ENCODE data around the gene LRP8.

LRP8 gene

DNA sequence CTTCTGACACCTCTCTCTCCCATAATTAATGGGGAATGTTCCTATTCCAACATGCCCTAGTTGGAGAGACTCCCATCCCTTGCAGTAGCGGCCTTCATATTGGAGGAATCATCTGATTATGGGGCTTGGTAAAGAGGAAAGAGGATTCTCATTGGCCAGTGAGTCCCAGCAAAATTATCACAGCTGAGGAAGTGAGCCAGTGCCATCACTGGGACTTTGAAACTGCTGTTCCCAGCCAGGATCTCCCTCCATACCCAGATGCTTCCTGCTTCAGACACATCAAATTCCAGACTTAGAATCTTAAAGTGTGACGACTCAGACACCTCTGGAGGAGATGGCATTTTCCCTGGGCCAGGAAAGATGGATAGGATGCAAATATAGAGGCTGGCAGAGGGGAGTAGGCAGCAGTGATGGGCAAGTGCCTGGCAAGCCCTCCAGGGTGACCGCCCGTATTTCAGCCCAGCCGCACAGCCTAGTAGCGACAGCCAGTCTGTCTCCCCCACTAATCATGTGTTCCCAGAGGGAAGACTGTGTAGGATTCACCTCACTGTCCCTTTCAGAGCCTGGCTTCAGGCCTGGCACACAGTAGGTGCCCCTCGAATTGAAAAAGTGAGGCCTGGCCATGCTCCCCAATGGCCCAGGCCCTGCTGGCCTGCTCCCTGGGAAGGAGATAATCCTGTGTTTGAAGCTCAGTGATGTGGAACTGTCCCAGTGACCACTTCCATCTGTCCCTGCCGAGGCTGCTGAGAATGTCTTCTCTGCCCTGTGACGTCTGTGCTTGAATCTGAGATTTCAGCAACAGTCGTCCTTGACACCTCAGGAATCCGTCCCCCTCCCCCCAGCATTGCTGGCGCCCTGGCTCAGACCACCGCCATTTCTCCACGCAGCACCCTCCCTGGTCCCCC lies 48.3 kb downstream of the LRP8 start:
- DNase-seq, result no peak

DNA sequence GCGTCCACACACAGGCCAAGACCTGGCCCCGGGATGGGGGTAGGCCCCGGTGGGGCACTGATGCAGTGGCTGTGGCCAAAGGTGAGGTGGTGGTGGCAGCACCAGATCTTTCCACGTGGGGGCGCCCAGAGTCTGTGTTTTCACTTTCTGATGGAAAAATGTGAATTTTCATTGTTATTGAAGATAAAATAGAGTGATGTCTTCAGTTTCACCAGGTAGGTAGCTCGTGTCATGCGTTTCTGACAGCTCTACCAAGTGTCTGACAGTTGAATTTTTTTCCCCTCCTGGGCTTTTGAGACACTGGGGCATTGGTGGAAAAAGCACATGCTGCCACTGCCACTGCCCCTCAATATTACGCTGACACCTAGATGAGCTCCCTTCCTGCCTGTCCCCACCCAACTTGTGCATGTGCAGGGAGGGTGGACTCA lies 49.6 kb downstream of the LRP8 start:
- no peak for DNase-seq

DNA sequence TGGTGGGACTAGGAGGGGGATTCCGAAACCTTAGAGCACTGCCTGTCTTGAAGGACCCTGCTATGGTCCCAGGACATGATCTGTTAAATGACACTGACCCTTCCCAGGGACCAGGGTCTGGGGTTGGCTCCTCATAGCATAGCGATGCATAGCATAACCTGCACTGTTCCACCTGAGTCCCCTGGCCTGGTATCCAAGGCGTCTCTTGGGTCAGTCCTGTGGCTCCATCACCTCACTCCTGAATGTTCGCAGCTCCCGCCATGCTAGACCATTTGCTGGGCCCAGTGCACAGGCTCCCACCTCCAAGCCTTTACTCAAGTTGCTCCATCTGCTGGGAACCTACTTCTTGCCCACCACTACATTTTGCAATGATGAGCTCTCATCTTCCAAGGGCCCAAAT lies 50.5 kb downstream of the LRP8 start:
- no peak for DNase-seq

DNA sequence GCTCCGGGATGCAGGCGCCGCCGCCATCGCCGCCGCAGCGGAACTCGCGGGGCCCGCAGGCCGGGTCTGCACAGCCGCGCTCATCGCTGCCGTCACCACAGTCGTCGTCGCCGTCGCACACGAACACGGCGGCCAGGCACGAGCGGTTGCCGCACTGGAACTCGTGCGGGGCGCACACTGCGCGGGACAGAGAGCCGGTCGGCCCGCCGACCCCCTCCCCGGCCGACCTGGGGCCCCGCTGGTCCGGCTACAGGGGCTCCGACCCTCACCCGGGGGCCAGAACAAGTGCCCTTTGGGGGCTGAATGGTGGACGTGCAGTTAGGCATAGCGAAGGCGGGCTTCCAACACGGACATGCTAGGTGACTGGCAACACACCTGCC lies 51.0 kb downstream of the LRP8 start:
- no peak for DNase-seq

DNA sequence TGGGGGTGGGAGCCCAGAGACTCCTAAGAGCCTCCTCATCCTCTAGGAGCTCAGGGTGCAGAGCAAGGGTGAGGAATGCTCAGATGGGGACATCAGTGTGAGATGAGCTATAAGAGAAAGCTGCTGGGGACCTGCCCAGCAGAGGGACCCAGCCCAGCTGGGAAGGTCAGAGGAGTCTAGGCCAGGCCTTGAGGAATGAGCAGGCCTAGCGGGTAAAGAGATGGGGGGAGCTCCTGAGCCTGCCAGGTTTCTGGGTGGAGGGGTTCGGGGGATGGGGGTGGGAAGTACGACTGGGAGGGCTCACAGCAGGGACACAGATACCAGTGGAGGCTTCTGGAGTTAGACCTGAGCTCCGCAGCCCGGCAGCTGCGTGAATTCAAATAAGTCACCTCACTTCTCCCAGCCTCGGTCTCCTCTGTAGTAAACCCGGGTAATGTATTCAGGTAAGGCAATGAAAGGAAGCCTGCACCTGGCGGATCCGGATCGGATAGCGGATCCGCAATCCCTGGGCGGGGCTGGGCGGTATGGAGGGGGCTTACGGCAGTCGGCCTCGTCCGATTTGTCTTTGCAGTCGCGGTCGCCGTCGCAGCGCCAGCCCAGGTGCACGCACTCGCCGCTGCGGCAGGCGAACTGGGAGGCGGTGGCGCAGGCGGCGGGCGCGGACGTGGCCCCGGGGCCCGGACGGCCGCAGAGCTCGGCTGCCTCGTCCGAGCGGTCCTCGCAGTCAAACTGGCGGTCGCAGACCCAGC lies 51.5 kb downstream of the LRP8 start:
- DNase-seq, result no peak

DNA sequence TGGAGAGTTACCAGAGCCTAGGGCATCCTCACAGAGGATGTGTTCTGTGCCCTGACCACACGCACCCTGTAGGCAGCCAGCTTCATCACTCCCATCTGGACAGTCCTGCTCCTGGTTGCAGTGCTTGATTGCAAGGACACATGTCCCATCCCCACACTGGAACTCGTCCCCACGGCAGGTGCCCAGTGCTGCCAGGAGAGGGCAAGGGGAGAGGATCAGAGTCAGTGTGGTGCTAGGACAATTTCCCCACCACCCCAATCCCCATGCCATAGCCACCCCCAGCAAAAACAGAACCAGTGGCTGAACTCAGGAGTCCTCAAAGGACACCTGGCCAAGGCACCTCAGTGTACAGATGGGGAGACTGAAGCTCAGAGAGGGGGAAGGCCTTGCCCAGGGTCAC lies 52.3 kb downstream of the LRP8 start:
- DNase-seq, result no peak

DNA sequence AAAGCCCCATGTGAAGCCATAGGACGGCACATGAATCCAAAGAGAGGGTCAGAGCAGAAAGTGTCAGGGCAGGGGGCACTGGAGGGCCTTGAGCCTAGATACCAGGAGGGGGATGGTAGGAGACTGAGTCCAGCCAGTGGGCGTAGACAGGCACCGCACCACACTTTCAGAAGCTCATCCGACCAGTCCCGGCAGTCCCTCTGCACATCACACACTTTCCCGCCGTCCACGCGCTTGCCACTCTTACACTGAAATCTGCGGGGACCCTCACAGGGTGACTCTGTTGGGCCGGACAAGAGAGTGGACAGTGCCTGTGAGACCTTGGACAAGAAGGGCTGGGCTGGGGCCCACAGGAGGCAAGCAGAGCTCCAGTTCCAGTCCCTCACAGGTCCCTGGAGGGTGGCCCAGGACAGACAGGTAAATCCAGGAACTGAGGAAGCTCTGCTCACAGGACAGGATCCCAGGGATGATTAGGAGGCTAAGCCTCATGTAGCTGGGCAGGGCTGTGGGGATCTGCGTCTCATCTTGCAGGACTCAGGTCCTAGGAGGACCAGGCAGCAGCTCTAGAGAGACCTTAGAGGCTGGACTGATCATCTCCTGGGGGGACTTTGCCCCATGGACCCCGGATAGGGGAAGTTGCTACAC lies 53.2 kb downstream of the LRP8 start:
- no peak for DNase-seq

DNA sequence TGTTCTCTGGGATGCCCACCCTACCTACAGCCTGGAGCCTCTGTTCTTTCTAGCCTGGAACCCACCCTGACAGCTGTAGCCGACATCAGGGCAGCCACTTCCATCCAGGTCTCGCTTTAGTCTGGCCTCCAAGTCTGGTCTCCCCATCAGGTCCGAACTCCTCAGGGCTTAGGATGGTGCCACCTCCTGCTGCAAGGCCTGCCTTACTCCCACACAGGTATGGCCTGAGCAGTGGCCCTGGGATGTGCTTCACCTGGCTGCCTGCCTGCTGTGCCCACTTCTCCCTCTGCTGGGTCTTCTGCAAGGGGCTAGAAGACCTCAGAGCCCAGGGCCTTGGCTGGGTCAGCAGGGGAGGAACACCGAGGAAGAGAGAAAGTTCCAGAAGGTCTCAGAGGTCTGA lies 53.8 kb downstream of the LRP8 start:
- no peak for DNase-seq

DNA sequence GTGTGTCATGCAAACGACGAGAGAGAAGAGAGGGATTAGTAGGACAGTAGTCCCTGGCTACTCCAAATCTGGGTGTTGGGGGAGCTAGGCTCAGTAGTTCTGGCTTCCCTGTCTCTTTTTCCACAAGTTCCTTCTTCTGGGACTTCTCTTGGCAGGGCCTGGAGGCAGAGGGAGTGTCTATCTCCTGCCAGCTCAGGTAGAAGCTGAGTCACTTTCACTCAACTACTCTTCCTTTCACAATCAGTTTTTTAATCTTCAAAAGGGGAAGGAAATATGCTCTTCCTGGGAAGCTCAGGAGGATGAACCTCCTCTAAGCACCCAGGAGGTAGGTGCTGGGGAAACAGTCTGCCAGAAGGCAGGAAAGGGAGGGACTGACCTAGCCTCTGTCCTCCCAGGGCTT lies 54.3 kb downstream of the LRP8 start:
- DNase-seq, result no peak

DNA sequence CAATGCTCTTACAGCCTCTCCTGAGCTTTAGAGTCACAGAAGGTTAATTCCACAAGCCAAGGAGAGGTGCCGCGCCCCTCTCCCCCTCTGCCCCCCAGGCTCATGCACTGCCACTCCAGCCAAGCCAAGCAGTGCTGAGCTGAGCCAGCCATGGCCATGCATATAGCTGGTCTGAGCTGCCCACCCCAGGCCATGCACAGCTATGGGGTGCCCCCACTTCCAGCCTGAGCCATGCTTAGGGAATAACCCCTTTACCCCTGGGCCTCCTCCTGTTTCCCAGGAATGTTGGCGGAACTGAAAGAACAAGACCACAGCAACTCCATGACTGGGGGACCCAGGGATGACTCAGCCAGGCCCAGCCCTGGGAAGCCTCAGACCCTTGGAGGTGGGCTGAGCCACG lies 55.5 kb downstream of the LRP8 start:
- no peak for DNase-seq

DNA sequence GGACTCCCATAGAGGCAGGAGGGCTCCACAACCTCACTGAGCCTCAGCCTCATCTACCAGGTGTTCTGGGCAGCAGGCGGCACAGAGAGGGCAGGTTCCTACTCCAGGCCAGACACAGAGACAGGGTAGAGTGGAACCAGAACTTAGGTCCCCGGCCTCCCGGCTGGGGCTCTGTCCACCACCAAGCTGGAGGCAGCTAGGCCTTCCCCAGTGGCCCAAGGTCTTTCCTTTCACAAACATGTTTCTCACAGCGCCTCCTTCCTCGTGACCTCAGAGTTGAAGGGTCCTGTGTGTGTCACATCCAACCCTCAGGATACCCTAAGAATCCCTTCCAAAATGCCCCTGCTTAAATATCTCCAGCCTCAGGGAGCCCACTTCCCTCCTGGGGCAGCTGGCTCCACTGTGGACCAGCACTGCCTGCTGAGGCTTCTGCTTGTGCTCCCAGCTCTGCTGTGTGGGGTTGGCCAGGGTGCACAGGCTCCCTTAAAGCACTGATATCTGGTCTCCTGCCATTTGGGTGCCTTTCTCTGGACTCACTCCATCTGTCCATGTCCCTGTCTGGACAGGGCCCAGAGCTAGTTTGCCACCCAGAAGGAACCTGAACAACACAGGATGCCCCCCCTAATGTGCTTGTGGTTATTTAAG lies 56.3 kb downstream of the LRP8 start:
- DNase-seq, result no peak

DNA sequence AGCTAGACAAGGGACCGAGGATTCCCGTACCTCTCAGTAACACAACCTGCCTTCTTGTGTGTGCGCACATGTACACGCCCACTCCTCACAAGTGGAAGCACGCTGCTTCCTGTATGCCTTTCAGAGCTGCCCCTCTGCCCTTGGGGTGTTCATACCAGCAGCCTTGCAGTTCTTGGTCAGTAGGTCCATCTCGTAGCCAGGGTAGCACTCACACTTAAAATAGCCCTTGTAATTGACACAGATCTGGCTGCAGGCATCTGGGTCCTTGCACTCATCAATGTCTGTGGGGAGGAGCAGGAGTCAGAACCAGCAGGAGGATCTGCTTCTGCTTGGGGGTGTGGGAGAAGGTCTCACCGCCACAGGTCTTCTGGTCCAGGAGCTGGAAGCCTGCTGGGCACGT lies 57.0 kb downstream of the LRP8 start:
- DNase-seq, result no peak

DNA sequence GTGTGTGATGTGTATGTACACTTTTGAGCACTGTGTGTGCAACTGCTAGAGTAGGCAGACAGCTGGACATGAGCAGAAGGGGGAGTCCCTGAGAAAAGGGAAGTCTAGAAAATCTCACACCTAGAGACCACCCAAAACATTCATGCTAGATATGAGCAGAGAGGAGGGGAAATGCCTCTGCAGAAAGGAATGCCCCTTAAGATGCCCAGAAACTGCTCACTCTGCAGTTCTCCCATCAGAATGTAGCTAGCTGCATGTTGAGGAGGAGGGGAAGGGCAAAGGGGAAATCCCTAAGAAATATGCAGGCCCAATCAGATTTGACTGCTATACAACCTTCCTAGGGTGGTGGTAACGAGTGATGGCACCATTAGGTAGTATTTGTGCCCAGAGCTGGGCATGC lies 57.8 kb downstream of the LRP8 start:
- no peak for DNase-seq

DNA sequence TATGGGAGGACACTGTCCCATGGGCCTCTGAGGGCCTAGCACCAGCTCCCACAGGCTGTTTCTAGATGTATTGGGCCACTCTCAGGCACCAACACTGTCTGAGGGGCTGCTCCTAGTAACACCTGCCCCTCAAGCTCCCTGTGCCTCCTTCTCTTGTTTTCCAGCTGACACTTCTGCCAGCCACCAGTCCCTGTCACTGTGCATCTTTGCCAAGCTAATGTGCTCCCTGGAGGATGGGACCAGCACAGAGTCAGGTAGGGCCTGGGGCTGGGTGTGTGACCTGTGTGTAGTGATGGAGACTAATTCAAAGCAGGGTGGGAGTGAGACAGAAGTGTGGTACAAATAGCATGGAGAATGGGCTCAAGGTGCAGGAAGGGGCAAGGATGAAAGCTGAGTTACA lies 60.1 kb downstream of the LRP8 start:
- no peak for DNase-seq

DNA sequence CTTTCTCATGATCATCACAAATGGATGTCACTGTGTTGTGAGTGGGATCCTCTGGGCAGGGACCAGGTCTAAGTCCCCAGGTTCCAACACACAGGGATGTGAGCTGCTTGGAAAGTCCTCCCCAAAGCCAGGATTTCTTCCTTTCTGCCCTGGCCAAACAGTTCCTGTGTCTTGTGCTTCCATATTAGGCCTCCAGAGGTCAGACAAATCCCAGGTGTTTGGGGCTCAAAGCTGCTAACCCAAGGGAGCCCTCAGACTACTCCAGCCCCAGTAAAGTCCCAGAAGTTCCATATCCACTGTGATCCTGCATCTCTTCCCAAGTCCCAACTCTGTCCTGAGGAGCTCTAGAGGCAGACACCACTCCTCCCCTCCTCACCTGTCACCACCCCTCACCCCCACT lies 61.8 kb downstream of the LRP8 start:
- no peak for DNase-seq

DNA sequence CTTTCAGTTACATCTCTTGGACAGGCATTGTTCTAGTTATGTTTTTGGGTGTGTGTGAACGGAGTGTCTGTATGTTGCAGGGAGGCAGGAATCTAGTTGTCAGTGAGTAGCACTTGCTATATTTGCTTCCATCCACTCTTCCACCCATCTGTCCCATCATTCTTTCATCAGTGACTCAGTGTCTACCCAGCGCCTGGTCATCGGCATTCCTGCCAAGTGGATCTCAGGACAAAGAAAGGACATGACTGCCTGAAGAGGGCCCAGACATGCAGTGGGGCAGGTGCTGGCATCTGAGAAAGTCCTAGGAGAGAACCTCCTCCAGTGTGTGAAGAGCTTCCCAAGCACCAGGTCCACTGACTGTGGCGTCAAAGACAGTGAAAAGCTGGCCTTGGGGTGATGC lies 62.3 kb downstream of the LRP8 start:
- DNase-seq, result no peak

DNA sequence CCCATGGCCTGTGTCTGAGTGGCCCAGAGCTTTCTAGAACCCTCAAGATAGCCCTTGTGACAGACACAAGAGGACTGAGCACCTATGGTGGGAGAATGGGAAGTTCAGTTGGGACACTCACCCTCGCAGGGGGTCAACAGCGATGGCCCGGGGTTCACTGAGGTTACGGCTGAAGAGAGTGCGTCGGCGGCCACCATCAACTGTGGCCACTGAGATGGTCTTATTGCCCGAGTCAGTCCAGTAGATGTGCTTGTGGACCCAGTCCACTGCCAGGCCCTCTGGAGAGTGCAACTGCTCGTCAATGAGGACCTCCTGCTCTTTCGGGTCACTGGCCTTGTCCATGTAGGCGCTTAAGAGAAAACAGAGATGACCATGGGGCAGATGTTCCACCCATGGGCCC lies 63.8 kb downstream of the LRP8 start:
- DNase-seq, result no peak

DNA sequence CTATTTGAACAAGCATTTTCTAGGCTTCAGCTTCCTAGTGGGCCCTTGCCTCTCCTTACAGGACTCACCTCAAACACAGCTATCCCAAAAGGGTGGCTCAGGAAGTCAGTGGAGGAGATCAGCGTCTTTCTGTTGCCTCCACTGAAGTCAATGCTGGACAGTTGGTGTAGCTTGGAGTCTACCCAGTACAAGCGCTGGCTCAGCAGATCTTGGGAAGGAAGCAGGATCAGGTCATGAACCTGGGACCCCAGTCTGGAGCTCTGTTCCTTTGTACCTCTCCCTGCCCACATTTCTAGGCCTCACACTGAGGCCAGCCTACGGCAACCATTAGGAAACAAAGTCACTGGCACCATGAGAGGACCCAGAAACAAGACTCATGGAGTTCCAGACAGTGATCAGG lies 65.9 kb downstream of the LRP8 start:
- DNase-seq, result no peak

DNA sequence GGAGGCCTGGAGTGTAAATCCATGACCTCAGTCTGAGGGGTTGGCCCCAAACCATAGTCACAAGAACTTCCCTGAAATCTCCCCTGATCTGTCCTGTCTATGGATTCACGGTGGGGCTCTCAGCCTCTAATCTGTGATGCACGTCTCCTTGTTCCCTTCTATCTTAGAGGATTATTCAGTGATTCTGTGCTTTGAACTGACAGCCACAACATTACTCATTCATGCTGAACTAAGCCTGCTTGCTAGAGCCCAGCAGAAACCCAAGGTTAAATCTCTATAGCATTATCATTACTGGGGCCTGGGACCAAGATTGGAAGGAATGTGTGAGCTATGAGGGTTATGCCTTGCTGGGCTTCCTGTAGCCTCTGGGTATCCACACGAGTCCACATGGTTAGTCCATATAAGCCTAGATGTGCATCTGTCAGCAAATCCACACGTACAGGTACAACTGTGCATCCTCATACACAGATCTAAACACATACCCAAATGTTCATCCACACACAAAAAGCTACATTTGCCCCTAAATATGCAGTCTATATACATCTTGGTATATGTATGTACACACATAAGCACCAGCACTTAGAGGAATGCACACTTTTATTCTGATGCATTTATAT lies 67.1 kb downstream of the LRP8 start:
- DNase-seq, result no peak

DNA sequence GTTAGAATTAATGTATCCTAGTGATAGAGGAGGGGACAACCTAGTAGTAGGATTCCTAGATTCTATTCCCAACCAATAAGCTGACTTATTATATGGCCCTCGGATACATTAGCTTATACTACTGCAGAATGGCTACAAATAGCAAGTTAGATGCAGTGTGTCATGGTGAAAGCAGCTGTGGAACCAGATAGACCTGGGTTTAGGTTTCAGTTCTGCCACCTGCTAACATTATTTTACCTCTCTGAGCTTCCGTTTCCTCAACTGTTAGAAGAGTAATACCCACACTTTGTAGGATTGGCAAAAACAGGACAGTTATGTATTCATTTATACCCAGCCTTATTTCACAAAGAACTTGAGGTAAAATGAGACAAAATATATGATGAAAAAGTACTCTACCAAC lies 67.9 kb downstream of the LRP8 start:
- no peak for DNase-seq

DNA sequence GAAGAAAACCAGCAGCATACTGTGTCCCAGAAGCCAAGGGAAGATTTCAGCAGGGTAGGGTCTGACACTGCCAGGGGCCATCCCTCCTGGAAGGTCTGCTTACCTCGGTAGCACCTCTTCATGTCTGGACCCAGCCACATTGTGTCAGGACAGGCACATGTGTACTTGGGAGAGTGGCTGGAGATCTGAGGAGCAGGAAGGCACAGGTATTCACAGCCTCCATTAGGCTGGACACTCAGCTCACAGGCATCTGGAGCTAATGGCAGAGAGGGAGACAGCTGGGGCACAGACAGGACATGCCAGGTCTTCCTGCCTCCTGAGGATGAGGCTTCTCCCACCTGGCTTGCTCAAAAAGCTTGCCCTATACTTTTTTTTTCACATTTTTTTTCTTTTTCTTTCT lies 69.7 kb downstream of the LRP8 start:
- DNase-seq, result no peak

DNA sequence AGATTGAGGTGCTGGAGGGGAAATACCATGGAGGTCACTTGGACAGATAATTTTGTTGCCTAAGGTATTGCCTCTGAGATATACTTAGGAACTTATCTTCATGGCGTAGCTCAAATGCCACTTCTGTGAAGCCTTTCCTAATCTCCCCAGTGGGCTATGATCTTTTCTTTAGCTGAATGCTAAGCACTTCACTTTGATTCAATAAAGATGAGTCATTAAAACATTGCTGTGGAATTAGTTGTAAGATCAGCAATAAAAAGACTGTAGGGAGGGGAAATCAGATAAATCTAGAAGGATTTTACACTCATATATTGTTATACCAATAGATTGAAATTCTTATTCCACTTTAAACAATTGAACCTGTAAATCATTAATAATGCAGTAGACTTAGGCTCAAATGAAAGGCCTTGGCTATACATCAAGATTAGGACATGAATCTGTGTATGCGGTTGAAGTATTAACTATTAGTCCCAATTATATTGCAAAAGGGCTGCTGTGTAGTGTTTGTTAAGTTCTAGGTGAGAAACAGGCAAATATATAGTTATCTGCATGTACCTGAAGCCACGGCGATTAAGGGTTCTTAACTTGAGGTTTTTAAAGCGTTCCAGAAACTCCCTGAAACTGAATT lies 70.3 kb downstream of the LRP8 start:
- no peak for DNase-seq
